HepG2 (cell line): Measurements from ENCODE around the gene IGF2. TPM values are rescaled to one million over a fixed set of nuclear protein-coding genes. Genes with fewer than 3 reads are reported as not detected.

Experiments used
- ATAC-seq: fragments of 200-7000 bp; cut with Tn5 transposase; 3 replicates; pipeline ENCODE4 v1.9.1; 2020; ENCODE audit warnings: mild to moderate bottlenecking, moderate library complexity
- BruUV-seq: library from RNA; stranded (reverse); fragments of 400-500 nt; replicated peaks from 2 replicates; lab custom pipeline; 2021; lab: Mats Ljungman, UMichigan
- CTCF ChIA-PET: fragments of 300-600 bp; formaldehyde crosslinking; extraction: SDS; loops from one replicate; lab custom pipeline; 2021; ENCODE audit warnings: low total read pairs, inconsistent platforms, low intra/inter-chr PET ratio; lab: Yijun Ruan, JAX
- POLR2A ChIA-PET: fragments of 350-600 bp; sonication (Branson Sonifier 250); formaldehyde crosslinking; loops from one replicate; lab custom pipeline; 2020; ENCODE audit warnings: antibody characterized with exemption, inconsistent platforms; lab: Yijun Ruan, JAX
- DNase-seq: peaks from one replicate; pipeline ENCODE4 v3.0.0-alpha.2; 2015; ENCODE audit warnings: low spot score
- FAIRE-seq: peaks from 3 replicates; lab custom pipeline; 2011; peaks lifted over from hg19 to GRCh38; lab: Jason Lieb, UNC
- H2AFZ ChIP-seq: one replicate; pipeline ENCODE4 v1.6.1; 2011; ENCODE audit warnings: low read length, inconsistent platforms
- H3K27ac ChIP-seq: fragments of 300-600 bp; 3 replicates; pipeline ENCODE4 v1.8.0; 2011; ENCODE audit warnings: mixed run types, mild to moderate bottlenecking, mixed read lengths, low read length, inconsistent platforms; ENCODE audit not compliant: insufficient read depth; ENCODE audit errors: extremely low read length
- H3K27me3 ChIP-seq, 2 experiments: fragments of 200-600 bp in 1 of 2; 2 replicates in 1 of 2; 3 replicates in 1 of 2; pipeline versions ENCODE4 v1.6.0 to v1.8.0; 2011; ENCODE audit warnings: low read length in 2 of 2, mild to moderate bottlenecking in 2 of 2, moderate library complexity in 2 of 2, inconsistent platforms in 1 of 2; ENCODE audit not compliant: insufficient read depth in 2 of 2, control insufficient read depth in 1 of 2
- H3K36me3 ChIP-seq, 2 experiments: fragments of 200-600 bp in 1 of 2; replicated peaks in 1 of 2; 2 replicates in 1 of 2; 3 replicates in 1 of 2; pipeline versions ENCODE4 v1.5.1 to v1.8.0; 2011; ENCODE audit warnings: low read length in 2 of 2, inconsistent platforms in 1 of 2; ENCODE audit not compliant: insufficient read depth in 2 of 2, control insufficient read depth in 1 of 2
- H3K4me1 ChIP-seq: 2 replicates; pipeline ENCODE4 v1.5.1; 2012; ENCODE audit warnings: low read length, inconsistent platforms; ENCODE audit not compliant: insufficient read depth
- H3K4me2 ChIP-seq: 2 replicates; pipeline ENCODE4 v1.6.0; 2011; ENCODE audit warnings: low read depth, low read length, inconsistent platforms
- H3K4me3 ChIP-seq, 3 experiments: fragments of 200-600 bp in 1 of 3; sonication (generic), shearing (Covaris generic) in 1 of 3; replicated peaks in 1 of 3; 2 replicates each; pipeline ENCODE4 v1.5.1; 2011 to 2016; ENCODE audit warnings: low read length in 3 of 3, inconsistent platforms in 2 of 3, low read depth in 2 of 3, mild to moderate bottlenecking in 2 of 3, control low read depth in 1 of 3, mixed read lengths in 1 of 3; ENCODE audit not compliant: insufficient read depth in 1 of 3
- H3K79me2 ChIP-seq: one replicate; pipeline ENCODE4 v1.6.1; 2011; ENCODE audit warnings: low read length, inconsistent platforms; ENCODE audit not compliant: insufficient read depth
- H3K9ac ChIP-seq: 2 replicates; pipeline ENCODE4 v1.6.0; 2011; ENCODE audit warnings: mild to moderate bottlenecking, low read depth, low read length, inconsistent platforms; ENCODE audit not compliant: insufficient read depth
- H3K9me3 ChIP-seq: 2 replicates; pipeline ENCODE4 v1.5.1; 2012; ENCODE audit warnings: mild to moderate bottlenecking, low read length
- H4K20me1 ChIP-seq: 2 replicates; pipeline ENCODE4 v1.6.0; 2011; ENCODE audit warnings: inconsistent platforms, mild to moderate bottlenecking, low read length, moderate library complexity; ENCODE audit not compliant: insufficient read depth
- GABPA ChIP-seq, 2 experiments: IDR thresholded peaks; 2 replicates each; pipeline ENCODE4 v1.6.1; 2011 to 2016; ENCODE audit warnings: low read depth in 2 of 2, low read length in 1 of 2, missing biosample characterization in 1 of 2, missing genetic modification characterization in 1 of 2
- MYC ChIP-seq: sonication (generic); formaldehyde crosslinking; IDR thresholded peaks from 2 replicates; pipeline ENCODE4 v1.9.0; 2021; ENCODE audit warnings: missing genetic modification reagents, borderline replicate concordance
- NFYB ChIP-seq: sonication (generic); formaldehyde crosslinking; IDR thresholded peaks from 2 replicates; pipeline ENCODE4 v1.4.0; 2020; ENCODE audit warnings: missing genetic modification reagents
- RFXANK ChIP-seq: IDR thresholded peaks from 2 replicates; pipeline ENCODE4 v1.6.1; 2016
- ZEB1 ChIP-seq: IDR thresholded peaks from 2 replicates; pipeline ENCODE4 v1.6.1; 2012; ENCODE audit warnings: mild to moderate bottlenecking, low read depth, inconsistent platforms; ENCODE audit not compliant: insufficient replicate concordance
- ZNF280D ChIP-seq: sonication (generic); formaldehyde crosslinking; IDR thresholded peaks from 2 replicates; pipeline ENCODE4 v1.5.1; 2020; ENCODE audit warnings: mild to moderate bottlenecking, missing genetic modification reagents
- ZNF552 ChIP-seq: sonication (generic); formaldehyde crosslinking; IDR thresholded peaks from 2 replicates; pipeline ENCODE4 v1.9.0; 2022; ENCODE audit warnings: missing genetic modification reagents, mild to moderate bottlenecking, borderline replicate concordance
- ZNF687 ChIP-seq: sonication (generic); formaldehyde crosslinking; IDR thresholded peaks from 2 replicates; pipeline ENCODE4 v1.5.1; 2020; ENCODE audit warnings: mild to moderate bottlenecking, missing genetic modification reagents, moderate library complexity
- ZSCAN22 ChIP-seq: sonication (generic); formaldehyde crosslinking; IDR thresholded peaks from 2 replicates; pipeline ENCODE4 v1.4.0; 2020; ENCODE audit warnings: mild to moderate bottlenecking, missing genetic modification reagents
- ZSCAN5A ChIP-seq: sonication (generic); formaldehyde crosslinking; IDR thresholded peaks from 2 replicates; pipeline ENCODE4 v1.8.0; 2022; ENCODE audit warnings: mild to moderate bottlenecking, missing genetic modification reagents, borderline replicate concordance
- WGBS: methylation state at CpG from one replicate; pipeline ENCODE4 v1.1.6; 2017; ENCODE audit warnings: low lambda C conversion rate; 5-methylcytosine and 5-hydroxymethylcytosine counted together
- in situ Hi-C: cut with HindIII; loops from 2 replicates; pipeline ENCODE4 v1.10.0; 2017; ENCODE audit warnings: low pct_unique_long_range_greater_than_20kb; ENCODE audit not compliant: extremely low pct_ligation_motif_present
- intact Hi-C: fragments of 100-400 bp; cut with micrococcal nuclease; formaldehyde crosslinking; loops from one replicate; pipeline ENCODE4 v1.10.0; 2022; ENCODE audit not compliant: unreplicated experiment
- polyA plus RNA-seq, 8 experiments: library from polyadenylated mRNA; depleted of rRNA in 3 of 8; stranded (reverse) in 7 of 8; unstranded in 1 of 8; fragments of >200 nt; fragmentation: Illumina TruSeq in 4 of 8; extraction: Trizol in 4 of 8; gene quantifications; 2 replicates each; pipeline versions ENCODE4 v1.2.1 to v1.2.3, GENCODE V29; 2011 to 2016; ENCODE audit warnings: low read depth in 4 of 8, missing spikeins in 1 of 8, mixed read lengths in 1 of 8; ENCODE audit not compliant: insufficient read depth in 1 of 8
- total RNA-seq, 5 experiments: library from RNA; depleted of rRNA; stranded (reverse); fragments of >200 nt; fragmentation: Illumina TruSeq; extraction: Trizol; gene quantifications; 2 replicates each; pipeline ENCODE4 v1.2.3, GENCODE V29; 2016; ENCODE audit warnings: low read depth in 1 of 5
- TF ChIP-seq, protein P1 (sequence below): sonication (generic); formaldehyde crosslinking; IDR thresholded peaks from 2 replicates; pipeline ENCODE4 v1.4.0; 2020; ENCODE audit warnings: missing genetic modification reagents, borderline replicate concordance
- TF ChIP-seq, protein P2 (sequence below): sonication (generic); formaldehyde crosslinking; IDR thresholded peaks from 2 replicates; pipeline ENCODE4 v1.5.1; 2020; ENCODE audit warnings: missing genetic modification reagents, mild to moderate bottlenecking, borderline replicate concordance

The IGF2 gene
- total and polyA plus RNA-seq, 2 of the 13 experiments (the other 11 are each of a cell fraction or from before 2014, with no cell fraction given) = 79.1 to 254 TPM

DNA sequence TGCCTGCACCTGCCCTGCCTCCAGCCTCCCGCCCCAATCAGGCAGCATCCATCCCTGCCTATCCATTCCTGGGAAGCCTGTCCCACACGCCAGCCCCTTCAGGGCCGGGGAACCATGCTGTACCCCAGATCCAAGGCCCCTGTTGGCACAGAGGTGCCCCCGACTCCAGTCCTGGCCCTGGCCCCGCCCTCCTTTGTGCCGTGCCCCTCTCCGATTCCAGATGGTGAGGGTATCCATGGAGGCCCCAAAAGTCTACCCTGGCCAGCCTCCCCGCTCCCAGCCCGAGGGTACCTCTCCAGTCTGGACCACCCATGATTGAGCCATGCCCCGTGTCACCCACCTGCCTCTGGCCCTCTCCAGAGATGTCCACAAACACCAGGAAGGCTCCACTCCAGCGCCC, 35.2 kb upstream of the IGF2 start:
- no peaks in the 10 kb centered on the region for H3K9me3 ChIP-seq
- POLR2A ChIA-PET = no interaction called here
- no peak overlapping the region for H3K9ac ChIP-seq
- in situ Hi-C loops = no loop called here
- FAIRE-seq (no peak), DNase-seq (no peak)
- no peaks in the 10 kb centered on the region for H3K79me2 ChIP-seq
- BruUV-seq = no TSS peak
- TF ChIP-seq ZNF552 (CRISPR knock-in tag) (no peak), GABPA (IDR thresholded peaks at IDR 0.05; ENCODE audit: low read depth, low read length) (no peak), GABPA (CRISPR knock-in tag; IDR thresholded peaks at IDR 0.05; ENCODE audit: low read depth) (no peak), MYC (no peak), ZNF687 (no peak), ZSCAN22 (CRISPR knock-in tag) (no peak), ZEB1 (no peak), ZSCAN5A (CRISPR knock-in tag) (no peak), ZNF280D (CRISPR knock-in tag) (no peak), RFXANK (CRISPR knock-in tag) (no peak), NFYB (CRISPR knock-in tag) (no peak)
- TF ChIP-seq, protein P1, sequence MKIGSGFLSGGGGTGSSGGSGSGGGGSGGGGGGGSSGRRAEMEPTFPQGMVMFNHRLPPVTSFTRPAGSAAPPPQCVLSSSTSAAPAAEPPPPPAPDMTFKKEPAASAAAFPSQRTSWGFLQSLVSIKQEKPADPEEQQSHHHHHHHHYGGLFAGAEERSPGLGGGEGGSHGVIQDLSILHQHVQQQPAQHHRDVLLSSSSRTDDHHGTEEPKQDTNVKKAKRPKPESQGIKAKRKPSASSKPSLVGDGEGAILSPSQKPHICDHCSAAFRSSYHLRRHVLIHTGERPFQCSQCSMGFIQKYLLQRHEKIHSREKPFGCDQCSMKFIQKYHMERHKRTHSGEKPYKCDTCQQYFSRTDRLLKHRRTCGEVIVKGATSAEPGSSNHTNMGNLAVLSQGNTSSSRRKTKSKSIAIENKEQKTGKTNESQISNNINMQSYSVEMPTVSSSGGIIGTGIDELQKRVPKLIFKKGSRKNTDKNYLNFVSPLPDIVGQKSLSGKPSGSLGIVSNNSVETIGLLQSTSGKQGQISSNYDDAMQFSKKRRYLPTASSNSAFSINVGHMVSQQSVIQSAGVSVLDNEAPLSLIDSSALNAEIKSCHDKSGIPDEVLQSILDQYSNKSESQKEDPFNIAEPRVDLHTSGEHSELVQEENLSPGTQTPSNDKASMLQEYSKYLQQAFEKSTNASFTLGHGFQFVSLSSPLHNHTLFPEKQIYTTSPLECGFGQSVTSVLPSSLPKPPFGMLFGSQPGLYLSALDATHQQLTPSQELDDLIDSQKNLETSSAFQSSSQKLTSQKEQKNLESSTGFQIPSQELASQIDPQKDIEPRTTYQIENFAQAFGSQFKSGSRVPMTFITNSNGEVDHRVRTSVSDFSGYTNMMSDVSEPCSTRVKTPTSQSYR = no peak
- TF ChIP-seq, protein P2, sequence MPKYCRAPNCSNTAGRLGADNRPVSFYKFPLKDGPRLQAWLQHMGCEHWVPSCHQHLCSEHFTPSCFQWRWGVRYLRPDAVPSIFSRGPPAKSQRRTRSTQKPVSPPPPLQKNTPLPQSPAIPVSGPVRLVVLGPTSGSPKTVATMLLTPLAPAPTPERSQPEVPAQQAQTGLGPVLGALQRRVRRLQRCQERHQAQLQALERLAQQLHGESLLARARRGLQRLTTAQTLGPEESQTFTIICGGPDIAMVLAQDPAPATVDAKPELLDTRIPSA (CRISPR knock-in tag) = no peak
- TF ChIP-seq, all 625 proteins: peak for 0
- Histone ChIP-seq H3K27me3 (peaks cover 31 to 73% of the 10 kb centered on the region in 2 experiments; a peak in 4 of 5 replicates), H3K36me3 (no peaks in the 10 kb centered on the region), H3K4me3 (no peak overlapping the region), H3K4me1 (0 out of 2 replicates have a peak, but pooled peaks cover 2% of the 10 kb centered on the region), H4K20me1 (no peaks in the 10 kb centered on the region), H3K27ac (no peak overlapping the region), H3K4me2 (no peak overlapping the region), H2AFZ (no peak overlapping the region)
- intact Hi-C loops = no loop called here
- WGBS = 11% methylated on average over 5 of the region's 11 CpGs
- ATAC-seq = no peak
- CTCF ChIA-PET = no interaction called here
